IMR-90 (cell line): ENCODE data around the gene DACH1. TPM values are rescaled to one million over a fixed set of nuclear protein-coding genes. Genes with fewer than 3 reads are reported as not detected.

Experiments
- ATAC-seq: fragments of 200-7000 bp; cut with Tn5 transposase; 2 replicates; pipeline ENCODE4 v1.9.1; 2020; ENCODE audit warnings: low read depth, mild to moderate bottlenecking, moderate library complexity
- BruUV-seq: library from RNA; stranded (reverse); fragments of 400-500 nt; replicated peaks from 2 replicates; lab custom pipeline; 2021; lab: Mats Ljungman, UMichigan
- CTCF ChIA-PET: fragments of 300-600 bp; formaldehyde crosslinking; extraction: SDS; loops from one replicate; lab custom pipeline; 2021; ENCODE audit warnings: antibody characterized with exemption; lab: Yijun Ruan, JAX
- POLR2A ChIA-PET: fragments of 300-600 bp; sonication (Branson Sonifier 250); formaldehyde crosslinking; loops from one replicate; lab custom pipeline; 2022; ENCODE audit warnings: antibody characterized with exemption; ENCODE audit not compliant: unreplicated experiment; lab: Charles Lee
- DNase-seq: peaks from one replicate; pipeline ENCODE4 v3.0.0; 2013
- H2AFZ ChIP-seq: replicated peaks from 2 replicates; pipeline ENCODE3; 2013; ENCODE audit warnings: low read length, mild to moderate bottlenecking; ENCODE audit not compliant: poor library complexity
- H2AK5ac ChIP-seq: 2 replicates; pipeline ENCODE4 v1.6.1; 2013; ENCODE audit warnings: low read depth, low read length, inconsistent platforms
- H2AK9ac ChIP-seq: replicated peaks from 2 replicates; pipeline ENCODE3; 2013; ENCODE audit warnings: mild to moderate bottlenecking, low read depth, low read length, moderate library complexity; ENCODE audit not compliant: poor library complexity
- H2BK120ac ChIP-seq: 2 replicates; pipeline ENCODE4 v1.6.1; 2013; ENCODE audit warnings: low read depth, low read length, inconsistent platforms
- H2BK15ac ChIP-seq: 3 replicates; pipeline ENCODE4 v1.6.1; 2013; ENCODE audit warnings: low read depth, low read length, inconsistent platforms
- H2BK20ac ChIP-seq: 2 replicates; pipeline ENCODE4 v1.6.1; 2013; ENCODE audit warnings: low read depth, mild to moderate bottlenecking, inconsistent platforms, low read length, moderate library complexity
- H2BK5ac ChIP-seq: 2 replicates; pipeline ENCODE4 v1.6.1; 2013; ENCODE audit warnings: mild to moderate bottlenecking, low read depth, low read length, inconsistent platforms; ENCODE audit not compliant: poor library complexity, severe bottlenecking
- H3K14ac ChIP-seq: replicated peaks from 2 replicates; pipeline ENCODE4 v1.6.1; 2013; ENCODE audit warnings: low read depth, low read length, inconsistent platforms
- H3K18ac ChIP-seq: 2 replicates; pipeline ENCODE4 v1.6.1; 2013; ENCODE audit warnings: low read depth, low read length, control low read depth
- H3K23ac ChIP-seq: 2 replicates; pipeline ENCODE4 v1.6.1; 2013; ENCODE audit warnings: low read depth, low read length, inconsistent platforms
- H3K27ac ChIP-seq: 2 replicates; pipeline ENCODE4 v1.5.1; 2013; ENCODE audit warnings: mild to moderate bottlenecking, control low read depth, low read length; ENCODE audit not compliant: insufficient read depth
- H3K27me3 ChIP-seq: 2 replicates; pipeline ENCODE4 v1.6.1; 2013; ENCODE audit warnings: low read length; ENCODE audit not compliant: control insufficient read depth, insufficient read depth
- H3K36me3 ChIP-seq: 2 replicates; pipeline ENCODE4 v1.6.1; 2013; ENCODE audit warnings: low read length, mixed read lengths; ENCODE audit not compliant: control insufficient read depth, insufficient read depth
- H3K4ac ChIP-seq: 2 replicates; pipeline ENCODE4 v1.6.1; 2013; ENCODE audit warnings: low read depth, low read length, inconsistent platforms
- H3K4me1 ChIP-seq: 2 replicates; pipeline ENCODE4 v1.6.1; 2013; ENCODE audit warnings: low read length, mixed read lengths; ENCODE audit not compliant: control insufficient read depth, insufficient read depth
- H3K4me2 ChIP-seq: 2 replicates; pipeline ENCODE4 v1.6.1; 2013; ENCODE audit warnings: low read depth, mild to moderate bottlenecking, control low read depth, low read length, moderate library complexity
- H3K4me3 ChIP-seq: 2 replicates; pipeline ENCODE4 v1.5.1; 2013; ENCODE audit warnings: low read depth, mild to moderate bottlenecking, control low read depth, low read length, moderate library complexity; ENCODE audit not compliant: insufficient read depth
- H3K56ac ChIP-seq: 2 replicates; pipeline ENCODE4 v1.6.1; 2013; ENCODE audit warnings: low read length, inconsistent platforms; ENCODE audit not compliant: insufficient read depth; ENCODE audit errors: extremely low read depth
- H3K79me1 ChIP-seq, 2 experiments: 2 replicates each; pipeline ENCODE4 v1.6.1; 2013; ENCODE audit warnings: low read length in 2 of 2, inconsistent platforms in 1 of 2, low read depth in 1 of 2
- H3K9ac ChIP-seq: 2 replicates; pipeline ENCODE4 v1.6.1; 2013; ENCODE audit warnings: low read depth, low read length, control low read depth
- H3K9me1 ChIP-seq: 2 replicates; pipeline ENCODE4 v1.6.1; 2013; ENCODE audit warnings: low read length, inconsistent platforms; ENCODE audit not compliant: insufficient read depth
- H3K9me3 ChIP-seq: 2 replicates; pipeline ENCODE4 v1.6.1; 2013; ENCODE audit warnings: low read length; ENCODE audit not compliant: control insufficient read depth, insufficient read depth
- H4K20me1 ChIP-seq: 2 replicates; pipeline ENCODE4 v1.6.1; 2013; ENCODE audit warnings: low read length, inconsistent platforms; ENCODE audit not compliant: insufficient read depth
- H4K5ac ChIP-seq: 2 replicates; pipeline ENCODE4 v1.6.1; 2013; ENCODE audit warnings: mild to moderate bottlenecking, low read depth, low read length, control low read depth
- H4K8ac ChIP-seq, 2 experiments: 2 replicates each; pipeline ENCODE4 v1.6.1; 2013; ENCODE audit warnings: low read depth in 2 of 2, low read length in 2 of 2, control low read depth in 1 of 2, inconsistent platforms in 1 of 2
- H4K91ac ChIP-seq: 2 replicates; pipeline ENCODE4 v1.6.1; 2013; ENCODE audit warnings: low read depth, low read length, inconsistent platforms; ENCODE audit not compliant: insufficient read depth
- MAFK ChIP-seq: IDR thresholded peaks from 2 replicates; pipeline ENCODE4 v1.6.1; 2012; ENCODE audit warnings: low read depth, low read length, improper control_type of control experiment
- POLR2A ChIP-seq: IDR thresholded peaks from 2 replicates; pipeline ENCODE4 v1.6.1; 2012; ENCODE audit warnings: mild to moderate bottlenecking, low read depth, low read length
- WGBS, 2 experiments: methylation state at CpG; one replicate each; pipeline versions ENCODE4 v1.1.5 to v1.1.7; 2013; ENCODE audit warnings: missing lambda C conversion rate in 2 of 2; ENCODE audit not compliant: insufficient read length in 1 of 2; ENCODE audit errors: extremely low coverage in 2 of 2; 5-methylcytosine and 5-hydroxymethylcytosine counted together
- dilution Hi-C: fragments of 300-500 bp; cut with HindIII; formaldehyde crosslinking; loops from one replicate; pipeline ENCODE4 v1.14.3; 2018; ENCODE audit warnings: low sequenced_read_pairs; ENCODE audit not compliant: unreplicated experiment
- in situ Hi-C: fragments of 300-500 bp; cut with MboI; formaldehyde crosslinking; loops from 3 replicates; pipeline ENCODE4 v1.14.3; 2019; ENCODE audit warnings: low sequenced_read_pairs, inconsistent platforms, mixed read lengths
- intact Hi-C: fragments of 100-400 bp; cut with micrococcal nuclease; formaldehyde crosslinking; loops from 2 replicates; pipeline ENCODE4 v1.10.0; 2022
- polyA plus RNA-seq, 3 experiments: library from polyadenylated mRNA; depleted of rRNA; stranded (reverse); fragments of >200 nt; gene quantifications; 2 replicates each; pipeline ENCODE4 v1.2.3, GENCODE V29; 2012; ENCODE audit warnings: low replicate concordance in 1 of 3
- total RNA-seq: library from RNA; depleted of rRNA; stranded (reverse); fragments of >200 nt; gene quantifications from 2 replicates; pipeline ENCODE4 v1.2.3, GENCODE V29; 2012

The DACH1 gene
- total and polyA plus RNA-seq, 2 of the 4 experiments (the other 2 are of a cell fraction): not detected

- Histone ChIP-seq H3K9me3 (no peaks in the 10 kb centered on the region), H2BK15ac (no peak overlapping the region), H3K27me3 (no peaks in the 10 kb centered on the region), H2BK20ac (no peak overlapping the region), H3K27ac (no peak overlapping the region), H3K14ac (no peak overlapping the region), H3K4me2 (no peak overlapping the region), H2AK9ac (no peak overlapping the region), H3K56ac (no peak overlapping the region), H3K4me1 (no peaks in the 10 kb centered on the region), H3K79me1 (no peaks in the 10 kb centered on the region), H3K4me3 (no peak overlapping the region), H2BK5ac (no peak overlapping the region), H3K4ac (no peak overlapping the region), H2BK120ac (no peak overlapping the region), H4K8ac (no peak overlapping the region), H3K18ac (no peak overlapping the region), H4K91ac (no peak overlapping the region), H2AK5ac (no peak overlapping the region), H4K5ac (no peak overlapping the region), H3K23ac (no peak overlapping the region), H2AFZ (no peak overlapping the region), H3K36me3 (no peaks in the 10 kb centered on the region), H3K9me1 (no peaks in the 10 kb centered on the region), H4K20me1 (no peaks in the 10 kb centered on the region), H3K9ac (no peak overlapping the region)
- WGBS, 2 experiments: no CpG with 5 or more reads among the region's 3 CpGs
- BruUV-seq: no TSS peak
- POLR2A ChIA-PET: no interaction called here
- CTCF ChIA-PET: no interaction called here
- in situ Hi-C loops (no loop called here), dilution Hi-C loops (no loop called here), intact Hi-C loops (no loop called here)
- no peak for TF ChIP-seq POLR2A
- TF ChIP-seq MAFK: peak; percentile 36; the same call in 1 of the 2 replicates
- ATAC-seq: no peak
- DNase-seq: no peak
These were observed 363.2 kb downstream of the DACH1 start for GRCh38 chr13:71503781-71504180.
